Activated CD4-positive, alpha-beta T cell treated with anti-CD3 and anti-CD28 coated beads, Interleukin-2, amount 50 U/mL, for 4 hours (primary cell): ENCODE measurements around the gene MLLT11.
A peak's percentile ranks its signal among the peaks of the same experiment; 100 is the strongest.

Experiments
- DNase-seq, 2 experiments: peaks; one replicate each; pipeline ENCODE4 v3.0.0-alpha.2; 2020

MLLT11 gene

DNA sequence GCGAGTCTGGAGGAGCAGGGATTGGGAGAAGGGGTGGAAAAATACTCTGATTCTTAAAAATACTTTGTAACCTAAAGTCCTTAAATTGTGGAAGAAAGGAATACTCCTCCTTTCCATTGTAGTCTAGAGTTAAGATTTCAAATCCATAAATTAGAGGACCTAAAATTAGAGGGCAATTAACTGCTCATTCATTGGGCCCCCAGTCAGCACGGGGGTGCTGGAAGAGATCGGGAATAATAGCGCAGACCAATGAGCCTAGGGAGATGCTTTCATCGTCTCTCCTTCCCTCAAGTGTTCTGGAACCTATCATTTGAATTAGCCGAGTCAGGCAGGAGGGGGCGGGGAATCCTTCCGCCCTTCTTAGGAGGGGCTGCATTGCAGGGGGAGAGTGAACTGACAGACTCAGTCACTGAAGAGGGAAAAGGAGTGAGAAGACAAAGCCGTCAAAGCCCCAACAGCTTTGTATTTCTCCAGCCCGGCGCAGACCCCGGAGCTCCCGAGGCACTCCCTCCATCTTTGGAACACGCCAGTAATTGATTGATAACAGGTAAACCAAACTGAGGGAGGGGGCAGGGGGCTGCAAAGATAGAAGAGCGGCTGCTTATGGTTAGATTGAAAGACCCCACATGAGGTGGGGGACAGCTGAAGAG lies at the start of gene MLLT11:
Gene MLLT11 (plus strand): TSS at position 391 of the 650 bp plus-strand sequence. CDS start 6,828 bp downstream, outside the sequence.
- DNase-seq, result no peak

DNA sequence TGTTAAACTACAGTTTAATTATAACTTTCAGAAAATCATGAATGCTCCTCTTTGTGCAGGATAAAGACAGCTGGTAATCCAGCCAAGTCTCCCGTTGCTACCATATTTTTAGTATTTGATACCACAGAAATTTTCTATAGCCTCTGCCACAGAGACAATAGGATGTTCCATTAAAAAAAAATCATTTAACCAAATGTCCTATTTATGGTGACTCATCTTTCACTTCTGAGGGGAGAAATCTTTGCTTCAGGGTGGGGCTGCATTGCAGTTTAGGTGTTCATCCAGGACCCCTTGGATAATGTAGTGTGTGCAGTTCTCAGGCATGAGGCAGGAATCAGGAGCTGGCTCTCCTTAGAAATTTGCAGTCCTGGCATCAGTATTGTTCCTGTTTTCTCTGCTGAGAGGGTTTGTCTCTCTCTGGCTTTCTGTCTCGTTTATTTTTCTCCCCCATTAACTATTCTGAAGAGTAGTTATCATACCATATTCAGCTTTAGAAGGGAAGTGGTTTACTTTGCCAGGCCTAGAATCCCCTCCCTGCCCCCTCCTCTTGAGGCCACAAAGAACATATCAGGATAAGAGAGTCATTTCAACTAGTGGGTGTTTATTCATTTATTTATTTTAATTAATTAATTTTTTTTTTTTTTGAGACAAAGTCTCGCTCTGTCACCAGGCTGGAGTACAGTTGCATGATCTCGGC lies 48.9 kb upstream of the MLLT11 start:
- DNase-seq, result no peak

DNA sequence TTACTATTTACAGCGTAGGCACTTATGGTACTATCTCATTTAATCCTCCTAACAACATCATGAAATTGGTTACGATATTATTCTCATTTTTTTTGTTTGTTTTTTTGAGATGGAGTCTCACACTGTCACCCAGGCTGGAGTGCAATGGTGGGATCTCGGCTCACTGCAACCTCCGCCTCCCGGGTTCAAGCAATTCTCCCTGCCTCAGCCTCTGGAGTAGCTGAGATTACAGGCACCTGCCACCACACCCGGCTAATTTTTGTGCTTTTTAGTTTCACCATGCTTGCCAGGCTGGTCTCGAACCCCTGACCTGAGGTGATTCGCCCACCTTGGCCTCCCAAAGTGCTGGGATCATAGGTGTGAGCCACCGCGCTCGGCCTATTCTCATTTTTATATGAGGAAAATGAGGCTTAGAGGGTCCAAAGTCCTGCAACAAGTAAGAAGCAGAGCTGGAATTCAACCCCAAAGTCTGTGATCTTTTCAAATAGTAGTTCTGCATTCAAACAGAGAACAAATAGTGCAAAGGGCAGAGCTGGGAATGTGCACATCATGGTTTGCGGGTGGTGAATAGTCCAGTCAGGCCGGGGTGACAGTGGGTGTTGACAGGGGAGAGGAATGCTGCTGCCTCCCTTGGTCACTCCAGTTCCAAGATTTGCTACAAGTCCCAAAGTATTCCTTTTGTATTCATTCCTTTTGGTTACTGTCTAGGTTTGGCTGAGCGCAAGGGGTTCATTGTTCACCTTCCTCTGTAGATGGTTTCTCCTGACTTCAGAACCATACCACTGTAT lies 47.3 kb upstream of the MLLT11 start:
- DNase-seq, result no peak

DNA sequence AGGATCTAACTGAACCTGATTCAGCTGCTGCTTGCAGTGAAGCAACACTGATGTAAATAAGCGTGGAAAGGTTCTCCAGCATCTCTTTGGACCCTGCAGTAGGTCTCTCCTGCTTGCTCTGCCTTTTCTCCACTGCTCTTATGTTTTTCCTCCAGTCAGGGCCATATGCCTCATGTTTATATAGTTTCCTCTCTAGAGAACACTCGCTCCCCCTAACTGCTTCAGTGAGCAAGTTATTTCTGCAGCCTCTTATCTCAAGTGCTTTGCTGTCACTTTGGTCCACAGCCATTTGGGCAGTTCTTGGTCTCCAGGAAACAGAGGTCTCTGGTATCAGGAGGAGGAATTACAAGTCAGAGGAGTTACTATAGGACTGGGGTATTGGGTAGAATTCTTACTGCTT lies 46.7 kb upstream of the MLLT11 start:
- DNase-seq, result no peak

GRCh38 chr1:151024540-151025146 lies 35.6 kb upstream of the MLLT11 start:
- DNase-seq, result peak; percentile 85 to 88

DNA sequence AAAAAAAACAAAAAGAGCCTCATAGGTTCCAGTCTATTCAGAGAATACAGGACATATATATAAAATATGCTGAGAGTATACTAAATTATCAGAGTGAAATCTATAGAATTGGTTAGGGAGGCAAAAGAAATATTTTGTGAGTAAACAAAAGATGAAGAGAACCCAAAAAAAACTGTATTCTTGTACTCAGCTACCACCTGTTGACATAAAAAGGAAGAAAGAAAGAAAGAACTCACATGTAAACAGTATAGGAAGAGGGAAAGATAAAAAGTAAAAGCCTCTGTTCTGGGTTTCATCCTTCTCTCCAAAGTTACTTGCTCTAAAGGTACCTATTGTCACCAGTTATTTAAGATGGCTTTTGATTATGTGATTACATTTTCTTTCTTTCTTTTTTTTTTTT lies 33.7 kb upstream of the MLLT11 start:
- DNase-seq, result no peak

DNA sequence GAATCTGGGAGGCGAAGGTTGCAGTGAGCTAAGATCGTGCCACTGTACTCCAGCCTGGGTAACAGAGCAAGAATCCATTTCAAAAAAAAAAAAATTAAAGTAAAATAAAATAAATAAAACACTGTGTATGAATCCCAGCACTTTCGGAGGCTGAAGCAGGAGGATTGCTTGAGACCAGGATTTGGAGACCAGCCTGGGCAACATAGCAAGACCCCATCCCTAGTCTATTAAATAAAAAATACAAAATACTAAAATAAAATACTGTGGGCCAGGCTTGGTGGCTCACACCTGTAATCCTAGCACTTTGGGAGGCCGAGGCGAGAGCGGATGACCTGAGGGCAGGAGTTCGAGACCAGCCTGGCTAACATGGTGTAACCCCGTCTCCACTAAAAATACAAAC lies 28.0 kb upstream of the MLLT11 start:
- DNase-seq, result no peak

- DNase-seq, result no peak
Observed at GRCh38 chr1:151035167-151035566, 25.0 kb upstream of the MLLT11 start.

DNA sequence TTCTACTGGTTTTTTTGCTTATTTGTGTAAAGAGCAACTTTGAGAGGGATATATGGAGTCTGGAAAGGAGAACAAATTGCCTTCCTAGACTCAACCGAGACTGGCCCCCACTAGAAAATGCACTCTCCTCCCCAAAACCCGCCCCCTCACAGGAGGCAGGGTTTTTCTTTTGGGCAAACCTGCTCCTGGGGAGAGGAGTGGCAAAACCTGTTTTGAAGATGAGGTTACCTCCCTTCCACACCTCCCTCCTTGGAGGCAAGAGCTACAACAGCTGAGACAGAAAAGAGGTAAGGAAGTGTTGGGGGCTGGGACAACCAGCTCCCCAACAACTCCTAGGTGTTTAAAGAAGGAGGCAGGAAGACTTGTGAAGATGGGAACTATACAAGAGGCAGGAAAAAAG lies 23.8 kb upstream of the MLLT11 start, which contains the start of gene BNIPL:
Gene BNIPL (plus strand): TSS at position 231 of the 400 bp plus-strand sequence. CDS start 140 bp downstream, at position 371.
- no peak for DNase-seq

GRCh38 chr1:151037032-151037431 lies 23.2 kb upstream of the MLLT11 start:
- no peak for DNase-seq

GRCh38 chr1:151039521-151039920 lies 20.7 kb upstream of the MLLT11 start:
- DNase-seq, result no peak

GRCh38 chr1:151043163-151043562 lies 17.0 kb upstream of the MLLT11 start:
- no peak for DNase-seq

DNA sequence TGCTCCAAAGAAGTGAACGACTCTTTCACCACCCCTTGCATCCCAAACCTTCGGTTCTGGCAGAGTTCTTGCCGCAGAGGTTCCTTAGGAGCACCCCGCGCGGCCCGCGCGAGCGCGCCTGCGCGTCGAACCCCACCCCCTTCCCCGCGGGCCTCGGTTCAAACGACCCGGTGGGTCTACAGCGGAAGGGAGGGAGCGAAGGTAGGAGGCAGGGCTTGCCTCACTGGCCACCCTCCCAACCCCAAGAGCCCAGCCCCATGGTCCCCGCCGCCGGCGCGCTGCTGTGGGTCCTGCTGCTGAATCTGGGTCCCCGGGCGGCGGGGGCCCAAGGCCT lies 12.6 kb upstream of the MLLT11 start, which contains the start of gene C1orf56:
Gene C1orf56 (plus strand): TSS at position 161 of the 334 bp plus-strand sequence. CDS start 97 bp downstream, at position 258.
- peak; percentile 36 to 39 for DNase-seq

DNA sequence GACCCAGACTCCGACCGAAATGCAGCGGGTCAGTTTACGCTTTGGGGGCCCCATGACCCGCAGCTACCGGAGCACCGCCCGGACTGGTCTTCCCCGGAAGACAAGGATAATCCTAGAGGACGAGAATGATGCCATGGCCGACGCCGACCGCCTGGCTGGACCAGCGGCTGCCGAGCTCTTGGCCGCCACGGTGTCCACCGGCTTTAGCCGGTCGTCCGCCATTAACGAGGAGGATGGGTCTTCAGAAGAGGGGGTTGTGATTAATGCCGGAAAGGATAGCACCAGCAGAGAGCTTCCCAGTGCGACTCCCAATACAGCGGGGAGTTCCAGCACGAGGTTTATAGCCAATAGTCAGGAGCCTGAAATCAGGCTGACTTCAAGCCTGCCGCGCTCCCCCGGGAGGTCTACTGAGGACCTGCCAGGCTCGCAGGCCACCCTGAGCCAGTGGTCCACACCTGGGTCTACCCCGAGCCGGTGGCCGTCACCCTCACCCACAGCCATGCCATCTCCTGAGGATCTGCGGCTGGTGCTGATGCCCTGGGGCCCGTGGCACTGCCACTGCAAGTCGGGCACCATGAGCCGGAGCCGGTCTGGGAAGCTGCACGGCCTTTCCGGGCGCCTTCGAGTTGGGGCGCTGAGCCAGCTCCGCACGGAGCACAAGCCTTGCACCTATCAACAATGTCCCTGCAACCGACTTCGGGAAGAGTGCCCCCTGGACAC lies 12.1 kb upstream of the MLLT11 start:
- DNase-seq, result peak; percentile 36 to 45

GRCh38 chr1:151048645-151049032 lies 11.6 kb upstream of the MLLT11 start:
- DNase-seq, result no peak

- DNase-seq, result no peak
Observed at GRCh38 chr1:151049458-151049857, 10.7 kb upstream of the MLLT11 start.

GRCh38 chr1:151050051-151050688 lies 10.0 kb upstream of the MLLT11 start:
- no peak for DNase-seq

- DNase-seq, result no peak
Observed at GRCh38 chr1:151051356-151052009, 8.7 kb upstream of the MLLT11 start.

GRCh38 chr1:151054971-151055547 lies 5.1 kb upstream of the MLLT11 start:
- DNase-seq, result no peak

DNA sequence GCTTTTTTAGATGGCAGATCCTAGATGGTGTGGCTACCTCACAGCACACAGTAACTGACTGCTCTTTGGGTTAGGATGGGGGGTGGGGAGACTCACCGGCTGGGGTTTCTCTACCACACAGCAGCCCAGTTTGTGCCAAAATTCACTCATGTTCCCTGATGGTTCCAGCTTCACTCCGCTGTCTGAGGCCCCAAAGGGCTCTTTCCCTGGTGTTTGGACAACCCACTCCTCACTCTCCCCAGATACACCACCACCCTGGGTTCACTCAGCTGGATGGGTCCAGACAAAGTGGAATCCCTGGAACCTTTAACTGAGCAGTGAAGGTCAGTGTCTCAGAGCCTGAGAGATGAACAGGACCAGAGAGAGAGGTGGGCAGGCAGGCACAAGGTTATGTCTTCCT lies 4.6 kb upstream of the MLLT11 start:
- DNase-seq, result no peak

DNA sequence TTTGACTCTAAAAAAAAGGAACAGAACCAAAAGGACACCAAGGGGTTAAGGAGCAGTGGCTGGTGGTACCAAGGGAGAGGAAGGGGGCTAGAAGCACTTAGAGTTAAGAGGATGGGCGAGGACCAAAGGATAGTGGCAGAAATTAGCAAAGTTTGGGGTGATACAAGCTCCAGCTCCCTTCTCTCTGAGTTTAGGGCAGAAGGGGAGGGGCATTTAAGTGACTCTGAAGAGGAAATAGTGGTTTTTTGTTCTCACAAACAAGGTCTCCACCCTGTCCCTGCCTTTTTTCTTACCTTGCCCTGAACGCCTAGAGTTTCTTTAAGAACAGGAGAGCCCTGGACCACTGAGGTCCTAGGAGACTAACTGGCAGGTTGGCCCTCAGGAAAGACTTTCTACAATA lies 4.0 kb upstream of the MLLT11 start:
- DNase-seq, result no peak
